ENCODE measurements around the gene PF4V1.
"Not testable (repeated sequence)": the region's sequence is repeated elsewhere in the genome, so short reads cannot be mapped to it uniquely, and the experiment has no call there.

The PF4V1 gene

DNA sequence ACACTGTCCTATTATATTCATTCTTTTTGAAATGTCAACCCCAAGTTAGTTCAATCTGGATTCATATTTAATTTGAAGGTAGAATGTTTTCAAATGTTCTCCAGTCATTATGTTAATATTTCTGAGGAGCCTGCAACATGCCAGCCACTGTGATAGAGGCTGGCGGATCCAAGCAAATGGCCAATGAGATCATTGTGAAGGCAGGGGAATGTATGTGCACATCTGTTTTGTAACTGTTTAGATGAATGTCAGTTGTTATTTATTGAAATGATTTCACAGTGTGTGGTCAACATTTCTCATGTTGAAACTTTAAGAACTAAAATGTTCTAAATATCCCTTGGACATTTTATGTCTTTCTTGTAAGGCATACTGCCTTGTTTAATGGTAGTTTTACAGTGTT lies 17.7 kb downstream of the PF4V1 start:
- DNase-seq, result no peak

DNA sequence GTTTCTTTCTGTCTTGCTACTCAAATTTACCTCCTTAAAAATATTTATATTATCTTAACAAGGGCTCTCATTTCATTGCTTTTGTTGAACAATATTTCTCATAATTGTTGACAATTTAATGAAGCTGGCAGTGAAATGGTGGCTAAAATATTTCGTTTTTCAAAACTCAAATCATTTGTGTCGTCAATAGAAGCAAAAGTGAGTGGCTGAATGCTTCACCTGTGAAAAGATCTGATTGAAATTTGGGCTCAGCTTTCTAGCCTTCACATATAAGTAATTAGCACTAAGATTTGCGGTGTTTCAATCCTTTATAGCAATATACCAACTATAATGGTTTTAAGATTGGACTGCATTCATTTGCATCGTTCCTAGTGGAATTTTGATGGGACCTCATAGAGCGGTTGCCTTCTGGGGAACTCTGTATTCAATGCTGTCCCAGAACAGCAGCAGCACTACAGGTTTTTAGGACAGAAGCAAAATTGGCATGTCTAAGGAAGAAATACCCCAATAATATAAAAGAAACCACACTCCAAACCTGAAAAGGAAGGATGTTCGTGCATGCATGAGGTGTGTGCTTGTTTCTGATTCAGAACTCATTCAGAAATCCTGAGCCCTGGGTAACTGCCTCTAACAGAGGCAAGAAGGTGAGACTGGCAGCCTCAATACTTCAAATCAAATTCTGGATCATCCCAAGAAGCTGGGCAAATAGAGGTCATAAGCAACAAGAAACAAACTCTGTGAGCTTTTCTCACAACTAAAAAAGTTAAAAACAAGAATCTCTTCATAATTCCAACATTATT lies 18.6 kb downstream of the PF4V1 start:
- DNase-seq, result no peak

DNA sequence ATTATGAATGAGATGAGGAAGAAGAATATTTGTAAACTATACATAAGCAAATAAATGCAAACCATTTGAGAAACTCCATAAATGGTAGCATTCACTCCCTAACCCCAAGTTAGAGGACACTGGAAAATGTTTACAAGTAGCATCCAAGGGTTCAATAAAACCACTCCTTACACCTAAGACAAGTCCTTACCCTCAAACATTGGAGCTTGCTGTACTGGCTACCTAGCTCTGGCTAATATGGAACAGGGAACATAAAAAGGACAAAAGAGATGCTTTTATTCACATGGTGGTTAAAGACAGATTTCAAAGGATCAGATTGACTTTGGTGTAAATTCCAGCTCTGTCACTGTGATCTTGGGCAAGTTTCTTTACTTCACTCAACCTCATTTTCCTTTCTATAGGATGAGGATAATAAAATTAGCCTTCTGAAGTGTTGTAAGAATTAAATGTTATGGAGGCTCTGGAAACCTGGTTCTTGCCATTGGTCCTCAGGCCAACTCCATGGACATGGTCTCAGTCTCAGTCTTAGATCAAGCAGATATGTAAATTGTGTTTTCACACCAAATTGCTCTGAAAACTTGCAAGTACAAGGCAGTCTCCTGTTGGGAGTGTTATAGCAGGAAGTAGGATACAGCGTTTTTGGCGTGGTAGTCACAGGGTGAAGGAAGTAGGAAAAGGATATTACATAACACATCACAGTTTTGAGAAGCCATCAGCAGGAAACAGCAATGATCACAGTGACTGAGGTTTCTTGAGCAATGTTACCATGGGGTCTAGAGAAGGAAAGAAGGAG lies 19.4 kb downstream of the PF4V1 start:
- DNase-seq, result no peak

DNA sequence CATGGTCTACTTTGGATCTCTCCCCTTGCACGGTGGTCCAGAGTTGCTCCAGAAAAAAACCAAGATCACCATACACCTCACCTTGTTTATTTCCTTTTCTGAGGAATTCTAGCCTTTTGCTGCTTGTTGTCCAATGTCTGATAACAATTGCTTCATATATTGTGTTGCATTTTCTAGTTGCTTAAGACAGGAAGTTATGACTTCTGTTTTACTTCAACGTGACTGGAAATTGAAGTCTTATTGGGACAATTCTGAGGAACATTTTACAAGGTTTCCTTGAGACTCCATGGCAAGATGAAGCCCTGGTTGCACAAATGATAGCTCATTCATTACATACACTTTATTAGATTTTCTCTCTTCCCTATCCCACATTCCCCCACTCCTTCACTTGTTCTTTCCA lies 21.3 kb downstream of the PF4V1 start:
- DNase-seq, result no peak

DNA sequence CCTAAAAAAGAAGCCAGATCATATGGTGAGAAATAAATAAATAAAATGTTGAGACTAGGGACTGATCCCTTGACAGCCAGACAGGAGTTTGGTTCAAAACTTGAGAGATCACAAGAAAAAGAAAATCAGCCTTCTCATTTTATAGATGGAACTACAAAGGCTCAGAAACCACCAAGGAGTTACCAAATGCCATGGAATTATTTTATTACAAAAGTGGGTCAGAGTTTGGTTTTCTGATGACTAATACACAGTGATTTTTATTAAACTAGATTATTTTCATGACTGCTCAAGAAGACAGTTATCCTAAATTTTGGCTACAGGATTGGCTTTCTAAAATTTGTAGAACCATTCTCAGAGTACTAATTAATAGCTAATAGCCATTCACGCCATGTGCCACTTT lies 22.3 kb downstream of the PF4V1 start:
- no peak for DNase-seq

DNA sequence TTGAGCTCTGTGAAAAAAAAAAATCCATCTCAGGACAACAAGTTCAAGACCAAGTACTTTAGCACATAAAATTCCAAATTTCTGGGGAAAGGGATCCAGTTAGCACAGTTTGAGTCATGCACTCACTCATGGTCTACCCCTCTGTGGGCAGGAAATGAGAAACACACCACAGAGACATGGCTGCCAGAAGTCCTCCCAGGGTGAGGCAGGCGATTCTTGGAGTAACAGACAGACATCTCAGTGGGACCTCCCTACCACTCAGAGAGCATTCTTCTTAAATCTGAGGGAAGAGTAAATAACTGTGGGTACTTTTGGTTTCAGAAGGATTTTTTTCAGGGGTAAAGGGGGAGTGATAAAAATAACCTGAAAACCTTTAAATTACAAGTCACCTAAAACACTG lies 30.2 kb downstream of the PF4V1 start:
- no peak for DNase-seq

DNA sequence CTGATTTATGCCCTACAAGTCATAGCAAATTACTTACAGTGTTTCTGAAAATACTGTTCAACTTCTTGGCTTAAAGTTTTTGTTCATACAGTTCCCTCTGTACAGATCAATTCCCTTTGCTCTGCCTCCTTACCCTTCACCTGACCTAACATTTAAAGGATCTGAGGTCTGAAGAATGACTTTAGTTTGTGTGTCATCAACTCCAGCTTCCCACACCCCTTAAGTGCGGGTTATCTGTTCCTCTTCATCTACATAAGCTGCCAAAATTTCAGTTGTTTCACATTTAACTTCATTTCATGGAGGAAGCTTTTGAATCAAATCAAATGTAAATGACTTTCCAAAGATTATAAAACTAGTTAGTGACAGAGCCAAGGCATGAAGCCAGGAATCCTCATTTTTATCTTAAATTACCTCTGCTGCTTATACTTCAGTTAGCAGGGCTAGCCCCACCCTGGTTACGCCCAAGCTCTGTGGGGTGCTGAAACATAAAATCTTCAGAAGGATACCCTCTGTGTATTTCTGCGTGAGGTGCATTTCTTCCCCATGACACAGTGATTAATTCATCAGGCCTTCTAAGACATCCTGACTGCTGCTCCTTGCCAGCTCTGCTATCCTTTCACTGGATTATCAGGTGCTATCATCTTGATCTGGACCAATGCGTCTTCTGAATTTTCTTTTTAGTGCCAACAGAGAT lies 32.6 kb downstream of the PF4V1 start:
- DNase-seq, result no peak

DNA sequence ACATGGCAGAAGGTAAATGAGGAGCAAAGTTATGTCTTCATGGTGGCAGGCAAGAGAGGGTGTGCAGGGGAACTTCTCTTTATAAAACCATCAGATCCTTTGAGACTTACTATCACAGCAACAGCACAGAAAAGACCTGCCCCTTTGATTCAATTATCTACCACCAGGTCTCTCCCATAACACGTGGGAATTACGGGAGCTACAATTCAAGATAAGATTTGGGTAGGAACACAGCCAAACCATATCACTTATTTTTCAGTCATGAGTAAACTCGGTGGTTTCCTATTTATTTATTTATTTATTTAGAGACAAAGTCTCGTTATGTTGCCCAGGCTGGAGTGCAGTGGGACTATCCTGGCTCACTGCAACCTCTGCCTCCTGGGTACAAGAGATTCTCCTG lies 38.2 kb downstream of the PF4V1 start:
- no peak for DNase-seq

DNA sequence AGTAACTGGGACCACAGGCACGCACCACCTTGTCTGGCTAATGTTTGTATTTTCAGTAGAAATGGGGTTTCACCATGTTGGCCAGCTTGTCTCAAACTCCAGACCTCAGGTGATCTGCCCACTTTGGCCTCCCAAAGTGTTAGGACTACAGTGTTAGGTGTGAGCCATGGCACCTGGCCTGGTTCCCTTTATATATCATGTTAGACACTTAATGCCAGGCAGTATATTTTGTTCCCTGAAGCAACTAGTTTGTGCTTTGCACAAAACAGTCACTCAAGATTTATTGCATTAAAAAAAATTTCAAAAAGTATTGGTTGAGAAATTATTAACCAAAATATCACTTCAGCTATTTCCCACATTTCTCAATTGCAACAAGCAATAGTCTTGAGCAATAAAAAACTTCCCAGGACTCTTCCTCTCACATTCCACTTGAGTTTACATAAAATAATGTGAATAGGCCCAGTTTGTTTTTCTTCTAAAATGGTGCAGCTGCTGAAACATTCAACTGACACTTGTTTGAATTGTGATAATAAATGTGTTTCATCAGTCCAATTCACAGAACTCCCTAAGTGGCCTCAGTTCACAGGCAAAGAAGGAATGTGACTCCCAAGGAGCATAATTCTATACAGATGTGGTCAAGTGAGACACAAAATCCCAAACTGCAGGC lies 38.8 kb downstream of the PF4V1 start:
- no peak for DNase-seq

DNA sequence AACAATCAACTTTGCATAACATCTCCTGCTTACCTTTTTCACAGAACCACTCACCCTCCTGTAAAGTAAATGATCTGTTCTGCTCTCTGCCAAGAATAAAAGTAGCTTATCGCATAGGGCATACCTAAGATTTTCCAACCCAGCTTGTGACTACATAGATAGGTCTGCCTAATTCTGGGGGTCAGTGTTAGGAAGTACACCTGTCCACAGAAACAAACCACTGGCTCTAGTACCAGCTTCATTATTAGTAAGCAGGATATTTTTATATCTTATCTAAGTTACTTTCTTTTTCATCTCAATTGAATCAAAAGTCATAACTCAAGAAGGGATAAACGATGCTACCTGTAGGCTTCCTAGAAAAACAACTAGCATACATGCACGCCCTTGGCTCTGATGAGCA lies 39.9 kb downstream of the PF4V1 start:
- no peak for DNase-seq

DNA sequence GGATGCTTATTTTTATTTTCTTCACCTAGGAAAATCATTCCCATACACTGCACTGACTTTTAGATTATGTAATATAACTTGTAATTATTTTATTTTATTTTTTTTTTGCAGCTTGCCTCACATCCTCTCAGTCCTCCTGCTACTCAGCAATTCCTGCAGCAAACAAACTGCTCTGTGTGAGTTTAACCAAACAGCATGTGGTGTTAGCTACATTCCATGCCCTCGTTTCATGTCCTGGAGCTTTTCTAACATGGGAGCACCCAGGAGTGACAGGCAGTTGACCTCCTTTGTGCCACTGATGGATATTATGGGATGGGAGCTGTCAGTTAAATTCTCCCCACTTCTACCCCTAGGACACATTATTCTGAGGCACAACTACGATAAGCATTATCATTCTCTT lies 40.9 kb downstream of the PF4V1 start:
- no peak for DNase-seq

DNA sequence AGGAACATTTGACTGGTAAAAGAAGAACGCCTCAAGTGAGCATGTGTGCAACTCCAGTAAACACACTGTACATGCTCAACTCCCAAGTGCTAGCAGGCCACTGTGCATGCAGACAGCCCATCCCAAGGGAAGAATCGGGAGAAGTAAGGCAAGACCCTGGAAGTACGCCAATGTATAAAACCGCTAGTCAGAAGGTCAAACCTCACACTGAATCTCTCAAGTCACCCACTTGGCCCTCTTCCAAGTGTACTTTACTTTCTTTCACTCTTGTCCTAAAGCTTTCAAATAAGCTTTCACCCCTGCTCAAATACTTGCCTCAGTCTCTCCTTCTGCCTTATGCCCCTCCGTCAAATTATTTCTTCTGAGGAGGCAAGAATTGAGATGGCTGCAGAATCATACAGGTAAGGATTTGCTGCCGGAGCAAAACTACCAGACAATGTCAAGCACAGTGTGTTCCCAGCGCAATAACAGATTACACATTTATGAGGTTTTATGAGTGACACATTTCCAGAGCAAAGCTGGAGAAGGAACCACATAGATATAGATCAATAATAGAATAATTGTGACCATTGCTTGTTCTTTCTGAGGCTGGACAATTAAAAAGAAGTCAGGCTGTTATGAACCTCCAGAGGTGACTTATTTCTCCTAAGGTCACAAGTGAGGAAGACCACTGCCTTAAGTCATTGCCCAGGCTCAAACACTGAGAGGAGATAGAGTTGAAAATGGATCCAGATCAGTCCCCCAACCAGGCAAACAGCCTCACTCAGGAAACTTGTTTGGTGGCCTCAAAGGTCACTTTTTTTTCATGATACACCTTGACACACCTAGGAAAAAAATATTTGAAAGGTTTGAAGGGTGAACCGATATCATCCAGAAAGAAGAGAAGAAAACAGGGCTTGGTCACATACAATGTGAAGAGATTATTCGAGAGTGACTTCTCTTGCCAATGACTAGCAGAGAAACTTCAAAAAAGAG lies 42.4 kb downstream of the PF4V1 start:
- DNase-seq, result no peak

DNA sequence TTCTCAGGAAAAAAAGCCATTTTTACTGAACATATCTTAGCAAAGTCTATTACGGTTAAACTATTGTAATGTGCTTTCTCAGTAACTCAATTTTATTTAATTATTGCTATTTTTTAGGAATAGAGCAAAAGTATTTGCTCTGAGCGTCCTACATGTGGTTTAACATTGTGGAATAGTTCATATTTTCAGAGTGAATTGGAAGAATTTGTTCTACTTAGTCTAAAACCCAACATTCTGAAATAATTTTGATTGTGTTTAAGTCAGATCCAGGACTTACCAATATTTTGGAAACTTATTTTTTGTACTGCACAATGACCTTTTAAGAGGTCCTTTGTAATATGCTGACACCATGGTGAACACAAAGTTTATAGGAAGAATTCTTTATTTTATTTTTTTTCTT lies 43.3 kb downstream of the PF4V1 start:
- no peak for DNase-seq

DNA sequence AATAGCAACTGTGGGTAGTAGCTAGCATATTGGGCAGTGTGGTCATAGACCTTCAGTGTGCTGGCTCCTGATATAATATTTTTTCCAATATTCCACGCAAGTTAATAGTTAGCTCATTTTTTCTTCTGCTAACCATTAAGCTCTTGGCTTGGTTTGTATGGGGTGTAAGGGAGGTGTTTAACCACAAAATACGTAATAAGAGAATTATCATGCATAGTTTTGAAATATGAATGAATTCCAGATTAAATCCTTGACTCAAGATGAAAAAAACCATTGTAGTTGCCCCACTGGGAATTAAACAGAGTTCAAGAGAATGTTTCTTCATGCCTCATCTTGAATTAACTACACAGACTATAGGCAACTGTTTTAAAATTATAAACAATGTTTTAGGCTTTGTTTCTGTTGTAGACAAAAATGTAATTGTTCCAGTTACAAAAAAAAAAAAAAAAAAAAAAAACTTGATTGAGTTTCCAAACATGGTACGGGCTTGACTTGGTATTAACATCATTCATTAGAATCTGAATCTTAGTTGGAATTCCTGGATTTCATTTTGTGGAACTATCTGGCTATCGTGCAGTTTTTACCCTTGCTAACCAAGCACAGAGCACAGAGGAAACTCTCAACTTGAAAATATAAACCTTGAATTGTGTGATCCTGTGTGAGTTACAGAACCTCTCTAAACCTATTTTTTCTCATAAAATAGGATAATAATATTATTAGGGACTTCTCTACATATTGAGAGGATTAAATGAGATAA lies 44.5 kb downstream of the PF4V1 start:
- no peak for DNase-seq

DNA sequence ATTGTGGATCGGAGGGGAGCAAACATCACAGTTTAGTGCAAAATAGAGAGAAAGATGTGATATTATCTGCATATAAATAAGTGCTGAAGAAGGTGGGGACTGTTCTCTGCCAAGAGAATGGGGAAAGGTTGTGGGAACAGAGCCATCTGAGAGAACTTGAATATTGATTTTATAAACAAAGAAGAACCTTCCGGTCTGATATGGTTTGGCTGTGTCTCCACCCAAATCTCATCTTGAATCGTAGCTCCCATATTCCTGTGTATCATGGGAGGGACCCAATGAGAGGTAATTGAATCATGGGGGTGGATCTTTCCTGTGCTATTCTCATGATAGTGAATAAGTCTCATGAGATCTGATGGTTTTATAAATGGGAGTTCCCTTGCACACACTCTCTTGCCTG lies 46.2 kb downstream of the PF4V1 start:
- not testable (repeated sequence) for DNase-seq

DNA sequence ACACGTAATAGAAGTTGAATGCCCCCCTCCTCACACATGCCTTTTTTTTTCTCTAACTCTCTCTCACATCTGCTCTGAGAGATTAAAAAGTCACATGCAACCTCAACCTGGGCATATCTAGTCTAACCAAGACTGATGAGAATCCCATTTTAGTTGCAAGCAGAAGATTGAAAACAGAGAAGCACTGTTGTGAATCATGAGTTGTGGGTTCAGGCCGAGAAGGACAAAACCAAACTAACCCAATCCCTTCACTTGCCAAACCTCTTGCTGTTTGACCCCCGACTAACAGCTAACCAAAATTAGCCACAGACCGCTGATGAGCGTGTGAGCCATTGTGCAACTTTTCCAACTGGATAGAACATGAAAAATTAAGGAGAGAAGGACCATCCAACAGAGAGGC lies 47.9 kb downstream of the PF4V1 start:
- no peak for DNase-seq

DNA sequence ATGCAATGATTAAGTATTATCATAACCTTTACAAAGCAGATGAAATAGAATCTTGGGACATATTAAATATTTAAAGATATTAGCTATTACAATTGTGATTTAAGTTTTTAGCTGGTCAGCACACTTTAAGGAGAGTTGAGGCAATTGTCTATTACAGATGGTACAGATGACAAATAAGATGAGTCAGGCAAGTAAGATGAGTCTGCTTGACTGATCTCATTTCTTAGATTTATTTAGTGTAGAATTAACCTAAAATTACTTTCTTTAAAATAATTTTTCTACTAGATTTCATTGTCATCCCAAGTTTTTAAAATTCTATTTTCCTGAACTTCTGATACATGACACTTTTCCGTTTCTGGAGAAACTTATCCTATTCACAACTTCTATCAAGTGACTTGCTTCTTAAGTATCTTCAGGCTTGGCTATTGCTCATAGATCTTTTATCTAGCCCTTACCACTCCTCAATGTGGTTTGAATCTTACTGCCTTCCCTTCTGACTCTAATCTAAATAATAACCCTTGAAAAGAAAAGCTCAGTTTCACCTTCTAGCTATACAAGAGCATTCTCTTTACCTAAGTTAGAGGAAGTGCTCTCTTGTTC lies 49.0 kb downstream of the PF4V1 start:
- DNase-seq, result no peak

DNA sequence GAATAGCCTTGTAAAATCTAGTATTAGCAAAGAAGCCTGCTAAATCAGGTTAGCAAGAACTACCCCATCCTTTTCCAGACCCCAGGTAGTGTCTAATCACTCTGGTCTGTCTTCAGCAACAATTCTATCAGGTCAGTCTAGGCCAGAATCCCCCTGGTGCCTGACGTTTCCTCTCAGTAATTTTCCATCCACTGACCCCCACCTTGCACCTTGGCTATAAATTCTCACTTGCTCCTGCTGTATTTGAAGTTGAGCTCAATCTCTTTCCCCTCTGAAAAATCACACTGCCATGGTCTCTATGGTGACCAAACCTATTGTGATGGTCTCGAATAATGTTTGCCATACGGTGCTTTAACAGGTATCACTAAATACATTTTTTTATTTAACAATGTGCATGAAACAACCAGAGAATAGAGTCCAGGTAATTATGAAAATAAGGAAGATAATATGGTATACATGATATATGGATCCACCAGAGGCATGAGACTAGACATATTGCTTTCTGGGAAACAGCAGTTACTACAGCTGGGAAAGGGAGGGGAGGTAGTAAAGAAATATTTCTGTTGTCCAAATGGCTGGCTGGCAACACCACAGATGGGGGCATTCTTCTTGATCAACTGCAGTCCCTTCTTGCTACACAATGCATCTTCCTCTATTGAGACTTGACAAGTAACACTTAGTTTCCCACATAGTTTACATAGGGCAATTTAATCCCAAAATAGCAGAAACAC lies 49.9 kb downstream of the PF4V1 start:
- DNase-seq, result no peak
